B cell (primary cell): ENCODE results near the gene ARGLU1.

Experiments
- CTCF ChIP-seq: fragments of 200-600 bp; IDR thresholded peaks from one replicate; pipeline ENCODE4 v1.8.0; 2022; ENCODE audit warnings: antibody characterized with exemption, mild to moderate bottlenecking
- EZH2 ChIP-seq: IDR thresholded peaks from 2 replicates; pipeline ENCODE4 v1.6.1; 2012; ENCODE audit warnings: borderline replicate concordance, low read depth, mild to moderate bottlenecking, moderate library complexity, low read length; ENCODE audit not compliant: insufficient read depth, poor library complexity, severe bottlenecking

- TF ChIP-seq CTCF = no peak
- TF ChIP-seq EZH2 = no peak
Observed at GRCh38 chr13:106522898-106523525, 44.9 kb downstream of the ARGLU1 start.
